H1 (cell line): ENCODE measurements around the gene MEFV. TPM values are rescaled to one million over a fixed set of nuclear protein-coding genes. Genes with fewer than 3 reads are reported as not detected.

Experiments
- CTCF ChIA-PET: fragments of 300-600 bp; sonication (Branson Sonifier 250); formaldehyde crosslinking; loops from one replicate; lab custom pipeline; 2021; ENCODE audit not compliant: partially characterized antibody; lab: Charles Lee
- POLR2A ChIA-PET: fragments of 300-600 bp; sonication (Branson Sonifier 250); formaldehyde crosslinking; loops from one replicate; lab custom pipeline; 2021; ENCODE audit warnings: inconsistent platforms; ENCODE audit not compliant: partially characterized antibody; lab: Charles Lee
- DNase-seq, 2 experiments: peaks; one replicate each; pipeline versions ENCODE4 v3.0.0 to v3.0.0-alpha.2; 2010 to 2022; ENCODE audit warnings: low spot score in 2 of 2, low read depth in 1 of 2, mixed read lengths in 1 of 2
- FAIRE-seq: peaks from 2 replicates; lab custom pipeline; 2011; peaks lifted over from hg19 to GRCh38; lab: Jason Lieb, UNC
- H2AFZ ChIP-seq: 2 replicates; pipeline ENCODE4 v1.8.1; 2012; ENCODE audit warnings: low read length, inconsistent platforms
- H2AK5ac ChIP-seq: 2 replicates; pipeline ENCODE4 v1.6.1; 2013; ENCODE audit warnings: low read depth, low read length
- H2BK120ac ChIP-seq: replicated peaks from 2 replicates; pipeline ENCODE3; 2013; ENCODE audit warnings: low read depth, low read length, inconsistent platforms
- H2BK12ac ChIP-seq: 2 replicates; pipeline ENCODE4 v1.6.1; 2013; ENCODE audit warnings: low read depth, low read length
- H2BK15ac ChIP-seq: 2 replicates; pipeline ENCODE4 v1.6.1; 2013; ENCODE audit warnings: low read length
- H2BK20ac ChIP-seq: 2 replicates; pipeline ENCODE4 v1.6.1; 2013; ENCODE audit warnings: low read length
- H2BK5ac ChIP-seq: 2 replicates; pipeline ENCODE4 v1.6.1; 2013; ENCODE audit warnings: low read depth, low read length
- H3K14ac ChIP-seq: 2 replicates; pipeline ENCODE4 v1.6.1; 2013; ENCODE audit warnings: inconsistent platforms; ENCODE audit not compliant: insufficient read length
- H3K18ac ChIP-seq: 2 replicates; pipeline ENCODE4 v1.6.1; 2013; ENCODE audit warnings: low read length; ENCODE audit errors: extremely low read depth
- H3K23ac ChIP-seq: 2 replicates; pipeline ENCODE4 v1.6.1; 2013; ENCODE audit warnings: inconsistent platforms; ENCODE audit not compliant: insufficient read length
- H3K23me2 ChIP-seq: 2 replicates; pipeline ENCODE4 v1.6.1; 2013; ENCODE audit warnings: low read depth, low read length
- H3K27ac ChIP-seq: 2 replicates; pipeline ENCODE4 v1.6.1; 2011; ENCODE audit warnings: low read depth, low read length, inconsistent platforms
- H3K27me3 ChIP-seq, 4 experiments: replicated peaks in 1 of 4; 1 replicate in 1 of 4; 2 replicates in 3 of 4; pipeline versions ENCODE4 v1.6.1 to v1.8.1; 2011 to 2013; ENCODE audit warnings: low read length in 3 of 4, mild to moderate bottlenecking in 3 of 4, inconsistent platforms in 2 of 4, mixed read lengths in 2 of 4, moderate library complexity in 1 of 4; ENCODE audit not compliant: control insufficient read depth in 3 of 4, insufficient read depth in 3 of 4; ENCODE audit errors: extremely low read depth in 1 of 4
- H3K36me3 ChIP-seq, 4 experiments: 2 replicates each; pipeline versions ENCODE4 v1.6.1 to v1.8.1; 2011 to 2013; ENCODE audit warnings: mild to moderate bottlenecking in 4 of 4, low read length in 3 of 4, moderate library complexity in 2 of 4, control low read depth in 1 of 4, inconsistent platforms in 1 of 4; ENCODE audit not compliant: insufficient read depth in 4 of 4, control insufficient read depth in 2 of 4
- H3K4ac ChIP-seq: replicated peaks from 2 replicates; pipeline ENCODE3; 2013; ENCODE audit warnings: low read length, low read depth, mixed read lengths, inconsistent platforms; ENCODE audit not compliant: insufficient read length
- H3K4me1 ChIP-seq, 4 experiments: replicated peaks in 1 of 4; 1 replicate in 1 of 4; 2 replicates in 3 of 4; pipeline versions ENCODE4 v1.6.1 to v1.8.1; 2011 to 2013; ENCODE audit warnings: low read length in 3 of 4, inconsistent platforms in 2 of 4, mixed read lengths in 1 of 4; ENCODE audit not compliant: insufficient read depth in 4 of 4, control insufficient read depth in 3 of 4
- H3K4me2 ChIP-seq, 2 experiments: 2 replicates each; pipeline versions ENCODE4 v1.6.1 to v1.8.1; 2011 to 2013; ENCODE audit warnings: low read depth in 2 of 2, low read length in 2 of 2, control low read depth in 1 of 2, inconsistent platforms in 1 of 2, mild to moderate bottlenecking in 1 of 2; ENCODE audit not compliant: insufficient read depth in 1 of 2
- H3K4me3 ChIP-seq, 4 experiments: fragments of 200-600, 300-600 bp in 1 of 4; sonication (generic), shearing (Covaris generic), sonication (Bioruptor Twin) in 1 of 4; 2 replicates each; pipeline versions ENCODE4 v1.5.1 to v1.8.1; 2011 to 2016; ENCODE audit warnings: low read length in 4 of 4, low read depth in 3 of 4, control low read depth in 2 of 4, inconsistent platforms in 2 of 4, mild to moderate bottlenecking in 2 of 4, mixed read lengths in 1 of 4, moderate library complexity in 1 of 4; ENCODE audit not compliant: insufficient read depth in 2 of 4; ENCODE audit errors: extremely low read depth in 1 of 4
- H3K56ac ChIP-seq: replicated peaks from 2 replicates; pipeline ENCODE3; 2013; ENCODE audit warnings: low read depth, mild to moderate bottlenecking, mixed read lengths, low read length, inconsistent platforms; ENCODE audit not compliant: insufficient read length
- H3K79me1 ChIP-seq: 2 replicates; pipeline ENCODE4 v1.6.1; 2013; ENCODE audit warnings: low read depth, low read length, control low read depth
- H3K79me2 ChIP-seq, 2 experiments: 2 replicates each; pipeline versions ENCODE4 v1.6.1 to v1.8.1; 2012 to 2013; ENCODE audit warnings: low read length in 2 of 2, mild to moderate bottlenecking in 2 of 2, inconsistent platforms in 1 of 2; ENCODE audit not compliant: insufficient read depth in 2 of 2, control insufficient read depth in 1 of 2
- H3K9ac ChIP-seq, 4 experiments: replicated peaks in 1 of 4; 1 replicate in 1 of 4; 2 replicates in 3 of 4; pipeline versions ENCODE4 v1.6.1 to v1.8.1; 2011 to 2013; ENCODE audit warnings: low read depth in 3 of 4, low read length in 3 of 4, control low read depth in 2 of 4, mild to moderate bottlenecking in 2 of 4, moderate library complexity in 2 of 4, inconsistent platforms in 1 of 4; ENCODE audit errors: extremely low read depth in 1 of 4
- H3K9me3 ChIP-seq, 2 experiments: 2 replicates each; pipeline versions ENCODE4 v1.6.1 to v1.8.1; 2012 to 2013; ENCODE audit warnings: mild to moderate bottlenecking in 2 of 2, moderate library complexity in 2 of 2, control low read depth in 1 of 2, inconsistent platforms in 1 of 2, low read depth in 1 of 2, low read length in 1 of 2, mixed read lengths in 1 of 2; ENCODE audit not compliant: insufficient read depth in 2 of 2
- H4K20me1 ChIP-seq, 2 experiments: replicated peaks in 1 of 2; 2 replicates each; pipeline versions ENCODE3 to v1.8.1; 2011 to 2013; ENCODE audit warnings: inconsistent platforms in 2 of 2, low read length in 2 of 2, mild to moderate bottlenecking in 1 of 2; ENCODE audit not compliant: insufficient read depth in 2 of 2, control insufficient read depth in 1 of 2
- H4K5ac ChIP-seq: 2 replicates; pipeline ENCODE4 v1.6.1; 2013; ENCODE audit warnings: low read length, low read depth, mixed read lengths, inconsistent platforms; ENCODE audit not compliant: insufficient read length
- H4K8ac ChIP-seq: 2 replicates; pipeline ENCODE4 v1.8.0; 2013; ENCODE audit warnings: mild to moderate bottlenecking, moderate library complexity, low read length, inconsistent platforms; ENCODE audit not compliant: insufficient read depth; ENCODE audit errors: extremely low read depth
- H4K91ac ChIP-seq: replicated peaks from 2 replicates; pipeline ENCODE3; 2013; ENCODE audit warnings: low read length, mixed read lengths, inconsistent platforms; ENCODE audit not compliant: insufficient read length
- BRCA1 ChIP-seq: IDR thresholded peaks from 2 replicates; pipeline ENCODE4 v1.6.1; 2012; ENCODE audit warnings: low read depth, low read length, improper control_type of control experiment
- CTCF ChIP-seq, 3 experiments: IDR thresholded peaks; 1 replicate in 2 of 3; 2 replicates in 1 of 3; pipeline versions ENCODE4 v1.5.1 to v1.6.1; 2011; ENCODE audit warnings: low read length in 3 of 3, mild to moderate bottlenecking in 3 of 3, inconsistent platforms in 2 of 3, low read depth in 1 of 3, moderate library complexity in 1 of 3; ENCODE audit not compliant: insufficient read depth in 1 of 3; ENCODE audit errors: control extremely low read depth in 1 of 3
- SIRT6 ChIP-seq: IDR thresholded peaks from one replicate; pipeline ENCODE4 v1.7.1; 2012; ENCODE audit warnings: low read length, inconsistent platforms
- SP1 ChIP-seq: IDR thresholded peaks from 2 replicates; pipeline ENCODE4 v1.6.1; 2011; ENCODE audit warnings: low read depth, low read length
- TAF7 ChIP-seq: optimal IDR thresholded peaks from 2 replicates; pipeline ENCODE3; 2011; ENCODE audit warnings: low read depth, mild to moderate bottlenecking, inconsistent platforms, low read length, moderate library complexity, borderline replicate concordance
- TCF12 ChIP-seq: IDR thresholded peaks from 2 replicates; pipeline ENCODE4 v1.6.1; 2011; ENCODE audit warnings: low read depth, mild to moderate bottlenecking, low read length
- WGBS, 2 experiments: shearing (Covaris generic) in 1 of 2; methylation state at CpG; one replicate each; pipeline versions ENCODE4 v1.1.6 to v1.1.7; 2013 to 2015; ENCODE audit warnings: low lambda C conversion rate in 2 of 2, mixed read lengths in 2 of 2, inconsistent platforms in 1 of 2, low coverage in 1 of 2, missing lambda C conversion rate in 1 of 2; ENCODE audit not compliant: insufficient replicate concordance in 2 of 2, insufficient coverage in 1 of 2, insufficient read length in 1 of 2; ENCODE audit errors: extremely low coverage in 1 of 2, missing lambda C conversion rate in 1 of 2; 5-methylcytosine and 5-hydroxymethylcytosine counted together
- polyA plus RNA-seq, 7 experiments: library from polyadenylated mRNA; depleted of rRNA in 3 of 7; stranded (reverse) in 5 of 7; unstranded in 2 of 7; fragments of >200 nt in 5 of 7; fragments of 200-250 nt in 2 of 7; gene quantifications; 1 replicate in 5 of 7; 2 replicates in 1 of 7; 4 replicates in 1 of 7; pipeline versions ENCODE4 v1.2.1 to v1.2.3, GENCODE V29; 2011 to 2013; ENCODE audit warnings: missing spikeins in 2 of 7, mixed read lengths in 2 of 7
- total RNA-seq: library from RNA; stranded (reverse); fragmentation: NEBNext Ultra II Directional; extraction: Animal tissue kit (Norgen Biotek cat#: 25700); gene quantifications from 2 replicates; pipeline ENCODE4 v1.2.1, GENCODE V29; 2021
- TF ChIP-seq, protein P1 (sequence below): IDR thresholded peaks from 2 replicates; pipeline ENCODE4 v1.6.1; 2012; ENCODE audit warnings: low read length, inconsistent platforms

Gene MEFV
- total and polyA plus RNA-seq, 2 of the 8 experiments (the other 6 are each of a cell fraction or from before 2014, with no cell fraction given): 0.03 TPM; not detected in 1

DNA sequence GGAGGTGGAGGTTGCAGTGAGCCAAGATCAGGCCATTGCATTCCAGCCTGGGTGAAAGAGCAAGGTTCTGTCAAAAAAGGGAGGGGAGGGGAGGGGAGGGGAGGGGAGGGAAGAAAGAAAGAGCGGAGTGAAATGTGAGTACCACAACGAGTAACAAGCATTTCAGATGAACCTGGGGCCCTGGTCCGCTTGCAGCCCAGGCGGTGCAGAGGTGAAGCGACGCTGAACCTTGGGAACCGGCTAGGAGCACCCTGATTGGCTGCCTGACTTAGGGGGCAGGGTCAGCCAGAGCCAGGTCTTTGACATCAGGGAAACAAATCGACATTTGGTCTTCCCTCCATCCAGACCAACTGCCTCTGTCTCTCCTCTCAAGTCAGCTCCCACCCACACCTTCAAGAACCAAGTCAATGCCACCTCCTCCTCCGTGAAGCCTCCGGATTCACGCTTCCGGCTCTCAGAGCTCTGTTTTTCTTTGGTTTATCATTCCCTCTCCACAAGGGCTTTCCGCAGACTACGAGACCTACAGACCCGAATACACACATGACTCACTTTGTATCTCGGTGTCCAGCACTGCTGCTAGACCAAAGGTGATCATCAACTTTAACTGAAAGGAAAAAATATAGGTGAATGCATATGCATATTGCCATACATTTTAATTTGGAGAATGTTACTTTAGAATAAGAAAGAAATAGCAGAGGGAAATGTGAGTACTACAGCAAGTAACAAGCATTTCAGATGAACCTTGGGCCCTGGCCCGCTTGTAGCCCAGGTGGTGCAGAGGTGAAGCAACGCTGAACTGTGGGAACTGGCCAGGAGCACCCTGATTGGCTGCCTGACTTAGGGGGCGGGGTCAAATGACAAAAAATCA is 49.1 kb downstream of the MEFV start:
- 75% methylated on average over 17 of the region's 19 CpGs; no CpG with 5 or more reads in 1 of the 2 experiments for WGBS, 2 experiments
- Histone ChIP-seq H3K14ac (no peak overlapping the region), H2BK12ac (no peak overlapping the region), H4K20me1 (no peaks in the 10 kb centered on the region), H3K79me1 (no peaks in the 10 kb centered on the region), H3K79me2 (no peaks in the 10 kb centered on the region), H3K27ac (no peak overlapping the region), H4K8ac (no peak overlapping the region), H3K23ac (no peak overlapping the region), H4K91ac (no peak overlapping the region), H2BK120ac (no peak overlapping the region), H3K23me2 (no peaks in the 10 kb centered on the region), H2AK5ac (no peak overlapping the region), H3K9ac (no peak overlapping the region), H3K9me3 (peaks cover 28 to 46% of the 10 kb centered on the region in 2 experiments)
- no peak for TF ChIP-seq CTCF (IDR thresholded peaks at IDR 0.05; ENCODE audit: control extremely low read depth in 1 of 3, insufficient read depth in 1 of 3, low read depth in 1 of 3, low read length in 3 of 3)
- TF ChIP-seq, protein P1, sequence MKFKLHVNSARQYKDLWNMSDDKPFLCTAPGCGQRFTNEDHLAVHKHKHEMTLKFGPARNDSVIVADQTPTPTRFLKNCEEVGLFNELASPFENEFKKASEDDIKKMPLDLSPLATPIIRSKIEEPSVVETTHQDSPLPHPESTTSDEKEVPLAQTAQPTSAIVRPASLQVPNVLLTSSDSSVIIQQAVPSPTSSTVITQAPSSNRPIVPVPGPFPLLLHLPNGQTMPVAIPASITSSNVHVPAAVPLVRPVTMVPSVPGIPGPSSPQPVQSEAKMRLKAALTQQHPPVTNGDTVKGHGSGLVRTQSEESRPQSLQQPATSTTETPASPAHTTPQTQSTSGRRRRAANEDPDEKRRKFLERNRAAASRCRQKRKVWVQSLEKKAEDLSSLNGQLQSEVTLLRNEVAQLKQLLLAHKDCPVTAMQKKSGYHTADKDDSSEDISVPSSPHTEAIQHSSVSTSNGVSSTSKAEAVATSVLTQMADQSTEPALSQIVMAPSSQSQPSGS: no peak
- no peak for TF ChIP-seq SP1
- no peak for TF ChIP-seq SIRT6
- no peak for TF ChIP-seq TCF12
- TF ChIP-seq BRCA1: no peak
- no peak for TF ChIP-seq TAF7
- TF ChIP-seq, all 59 proteins: peak for 0
- ChIA-PET CTCF (no interaction called here), POLR2A (no interaction called here)
- Histone ChIP-seq H2BK5ac (no peak overlapping the region), H3K27me3 (no peaks in the 10 kb centered on the region), H3K4me2 (no peak overlapping the region), H3K36me3 (no peaks in the 10 kb centered on the region), H2AFZ (no peak overlapping the region), H3K4ac (no peak overlapping the region), H4K5ac (no peak overlapping the region), H2BK15ac (no peak overlapping the region), H3K56ac (no peak overlapping the region), H2BK20ac (no peak overlapping the region), H3K18ac (no peak overlapping the region), H3K4me3 (no peak overlapping the region), H3K4me1 (no peaks in the 10 kb centered on the region)
- DNase-seq: no peak
- FAIRE-seq: no peak
